Lung (tissue), 12 donors: ENCODE data around the gene BNIP3. TPM values are rescaled to one million over a fixed set of nuclear protein-coding genes. Genes with fewer than 3 reads are reported as not detected.

Source experiments
- ATAC-seq: fragments of 200-7000 bp; cut with Tn5 transposase; one replicate; pipeline ENCODE4 v1.9.1; 2020; ENCODE audit warnings: moderate number of reproducible peaks; ENCODE audit not compliant: insufficient read depth, low FRiP score
- DNase-seq, 3 donors: peaks; one replicate each; pipeline ENCODE4 v3.0.0-alpha.2; 2013 to 2017
- H3K27ac ChIP-seq, 2 donors: one replicate each; pipeline ENCODE4 v1.5.1; 2013; ENCODE audit warnings: mild to moderate bottlenecking in 2 of 2, moderate library complexity in 2 of 2, control low read depth in 1 of 2, inconsistent platforms in 1 of 2, low read depth in 1 of 2, low read length in 1 of 2
- H3K27me3 ChIP-seq, 3 donors: one replicate each; pipeline ENCODE4 v1.5.1; 2013; ENCODE audit warnings: low read length in 2 of 3; ENCODE audit not compliant: control insufficient read depth in 3 of 3, insufficient read depth in 3 of 3
- H3K36me3 ChIP-seq, 4 donors: one replicate each; pipeline ENCODE4 v1.5.1; 2013; ENCODE audit warnings: low read length in 4 of 4, mild to moderate bottlenecking in 1 of 4, moderate library complexity in 1 of 4; ENCODE audit not compliant: control insufficient read depth in 4 of 4, insufficient read depth in 4 of 4
- H3K4me1 ChIP-seq, 5 donors: one replicate each; pipeline ENCODE4 v1.5.1; 2013; ENCODE audit warnings: low read length in 5 of 5, mild to moderate bottlenecking in 2 of 5, moderate library complexity in 1 of 5; ENCODE audit not compliant: control insufficient read depth in 5 of 5, insufficient read depth in 5 of 5
- H3K4me3 ChIP-seq: one replicate; pipeline ENCODE4 v1.5.1; 2013; ENCODE audit warnings: mild to moderate bottlenecking, control low read depth, moderate library complexity
- H3K9ac ChIP-seq, 2 donors: one replicate each; pipeline ENCODE4 v1.5.1; 2013; ENCODE audit warnings: low read length in 2 of 2, control low read depth in 1 of 2; ENCODE audit not compliant: insufficient read depth in 1 of 2
- H3K9me3 ChIP-seq, 4 donors: one replicate each; pipeline ENCODE4 v1.5.1; 2013; ENCODE audit warnings: low read length in 3 of 4, mild to moderate bottlenecking in 1 of 4, moderate library complexity in 1 of 4; ENCODE audit not compliant: control insufficient read depth in 4 of 4, insufficient read depth in 3 of 4
- WGBS, 2 donors: extraction: QIAGEN DNeasy Blood & Tissue Kit; methylation state at CpG; one replicate each; pipeline ENCODE4 v1.1.7; 2013; 5-methylcytosine and 5-hydroxymethylcytosine counted together
- polyA plus RNA-seq, 2 donors: library from polyadenylated mRNA; stranded (reverse); fragments of 200-250 nt; gene quantifications; one replicate each; pipeline ENCODE4 v1.2.1, GENCODE V29; 2013
- total RNA-seq, 2 donors: library from RNA; depleted of rRNA in 1 of 2; stranded (reverse); fragments of >200 nt in 1 of 2; gene quantifications; one replicate each; pipeline ENCODE4 v1.2.1, GENCODE V29; 2014 to 2021
- TF ChIP-seq, protein P1 (sequence below): IDR thresholded peaks from 2 replicates; pipeline ENCODE4 v1.5.1; 2012; ENCODE audit warnings: mild to moderate bottlenecking; ENCODE audit errors: control extremely low read depth, extremely low read depth
- donor health status: control.
- donor health status: control.
- donor health status: Bipolar disorder and iron deficiency.
- donor health status: healthy.
- donor health status: DM: yes; HTN: yes; CAD: no.

Gene BNIP3
- total and polyA plus RNA-seq, 4 donors, result 20.4 to 38.4 (median 30.8) TPM

DNA sequence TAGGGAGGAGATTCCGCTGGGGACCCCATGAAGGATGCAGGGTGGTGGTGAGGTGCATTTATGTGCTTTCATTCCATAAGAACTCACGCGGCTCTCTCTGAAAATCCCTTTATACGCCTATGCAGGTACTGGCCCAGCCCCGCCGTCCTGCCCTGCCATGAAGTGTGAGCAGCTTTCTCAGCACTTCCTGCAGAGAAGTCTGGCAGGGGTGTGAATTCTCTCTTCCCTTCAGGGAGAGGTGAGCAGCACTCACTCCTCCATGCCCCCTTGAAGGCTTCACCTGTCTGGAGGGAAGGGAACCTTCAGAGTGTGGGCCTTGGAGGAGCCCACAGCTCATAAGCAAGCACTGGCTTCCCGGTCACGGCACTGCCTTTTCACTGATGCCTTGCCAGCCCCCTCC, 47.0 kb downstream of the BNIP3 start:
- peaks cover 0 to 25% (median 19%) of the 10 kb centered on the region in 4 donors for H3K36me3 ChIP-seq
- TF ChIP-seq, protein P1, sequence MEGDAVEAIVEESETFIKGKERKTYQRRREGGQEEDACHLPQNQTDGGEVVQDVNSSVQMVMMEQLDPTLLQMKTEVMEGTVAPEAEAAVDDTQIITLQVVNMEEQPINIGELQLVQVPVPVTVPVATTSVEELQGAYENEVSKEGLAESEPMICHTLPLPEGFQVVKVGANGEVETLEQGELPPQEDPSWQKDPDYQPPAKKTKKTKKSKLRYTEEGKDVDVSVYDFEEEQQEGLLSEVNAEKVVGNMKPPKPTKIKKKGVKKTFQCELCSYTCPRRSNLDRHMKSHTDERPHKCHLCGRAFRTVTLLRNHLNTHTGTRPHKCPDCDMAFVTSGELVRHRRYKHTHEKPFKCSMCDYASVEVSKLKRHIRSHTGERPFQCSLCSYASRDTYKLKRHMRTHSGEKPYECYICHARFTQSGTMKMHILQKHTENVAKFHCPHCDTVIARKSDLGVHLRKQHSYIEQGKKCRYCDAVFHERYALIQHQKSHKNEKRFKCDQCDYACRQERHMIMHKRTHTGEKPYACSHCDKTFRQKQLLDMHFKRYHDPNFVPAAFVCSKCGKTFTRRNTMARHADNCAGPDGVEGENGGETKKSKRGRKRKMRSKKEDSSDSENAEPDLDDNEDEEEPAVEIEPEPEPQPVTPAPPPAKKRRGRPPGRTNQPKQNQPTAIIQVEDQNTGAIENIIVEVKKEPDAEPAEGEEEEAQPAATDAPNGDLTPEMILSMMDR, result no peak
- no peaks in the 10 kb centered on the region for H3K27me3 ChIP-seq
- WGBS, 2 donors, result 81 to 85% methylated on average over 8 of the region's 8 CpGs
- DNase-seq, result no peak
- H3K27ac ChIP-seq, result peak overlapping the region in 1 of 2 donors; percentile 42
- peaks cover 0 to 22% (median 9%) of the 10 kb centered on the region in 5 donors for H3K4me1 ChIP-seq
- no peak overlapping the region for H3K9ac ChIP-seq
- no peak overlapping the region for H3K4me3 ChIP-seq
- H3K9me3 ChIP-seq, result no peaks in the 10 kb centered on the region
- no peak for ATAC-seq

DNA sequence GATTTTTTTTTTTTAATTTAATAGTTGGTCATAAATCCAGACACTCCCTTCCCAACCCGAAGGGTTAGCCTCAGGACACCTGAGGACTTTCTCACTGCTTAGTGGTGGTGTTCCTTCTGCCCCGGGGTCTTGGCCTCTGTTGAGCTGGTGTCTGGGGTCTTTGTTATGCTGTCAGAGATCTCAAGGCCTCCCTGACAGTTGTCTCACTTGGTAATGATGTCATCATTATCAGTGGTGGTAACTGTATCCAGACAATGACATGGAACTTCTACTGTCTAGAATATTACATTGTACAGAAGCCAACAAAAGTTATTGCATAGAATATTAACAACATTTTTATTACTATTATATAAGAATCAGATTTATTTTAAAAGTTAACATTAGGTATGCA, 48.0 kb downstream of the BNIP3 start:
- ATAC-seq, result no peak
- no peak overlapping the region for H3K27ac ChIP-seq
- no peak overlapping the region for H3K4me3 ChIP-seq
- peaks cover 0 to 22% (median 18%) of the 10 kb centered on the region in 4 donors for H3K36me3 ChIP-seq
- H3K4me1 ChIP-seq, result peaks cover 0 to 27% (median 11%) of the 10 kb centered on the region in 5 donors
- H3K27me3 ChIP-seq, result no peaks in the 10 kb centered on the region
- H3K9ac ChIP-seq, result no peak overlapping the region
- DNase-seq, result no peak
- H3K9me3 ChIP-seq, result no peaks in the 10 kb centered on the region
- 95 to 96% methylated on average over 2 of the region's 2 CpGs for WGBS, 2 donors
- TF ChIP-seq, protein P1, result no peak

DNA sequence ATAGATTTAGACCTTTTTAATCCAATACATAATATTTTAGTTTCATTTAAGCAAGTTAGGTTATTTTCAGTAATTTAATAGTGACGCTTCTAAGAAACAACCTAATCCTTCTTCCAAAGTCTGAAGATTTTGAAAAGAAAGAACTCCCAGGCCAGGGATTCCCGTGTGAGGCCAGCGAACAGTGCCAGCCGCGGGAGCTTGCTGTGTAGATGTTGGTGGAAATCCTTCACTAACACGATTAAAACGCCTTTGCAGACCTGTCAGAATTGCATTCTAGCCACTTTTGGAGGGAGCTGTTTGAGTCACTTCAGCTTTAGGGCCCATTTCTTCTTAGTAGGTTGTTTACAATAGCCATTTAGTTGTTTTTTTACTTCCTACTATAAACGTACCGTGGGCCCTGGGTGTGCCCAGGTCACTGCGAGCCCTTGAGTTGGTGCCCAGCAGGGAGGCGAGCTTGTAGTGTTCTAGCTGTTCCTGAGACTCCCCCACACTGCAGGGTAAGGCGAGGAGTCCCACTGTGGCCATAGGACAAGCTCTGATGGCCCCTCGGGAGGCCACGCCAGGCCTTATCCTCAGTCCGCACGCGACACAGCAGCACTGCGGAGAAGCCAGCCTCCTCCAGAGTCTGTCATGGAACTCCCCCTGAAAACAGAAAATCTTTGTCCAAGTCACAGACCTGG, 48.6 kb downstream of the BNIP3 start:
- ATAC-seq, result no peak
- Histone ChIP-seq H3K9ac (no peak overlapping the region), H3K9me3 (no peaks in the 10 kb centered on the region), H3K36me3 (peaks cover 0 to 18% (median 14%) of the 10 kb centered on the region in 4 donors), H3K4me1 (peaks cover 0 to 28% (median 16%) of the 10 kb centered on the region in 5 donors), H3K27ac (no peak overlapping the region), H3K27me3 (no peaks in the 10 kb centered on the region), H3K4me3 (no peak overlapping the region)
- TF ChIP-seq, protein P1, result no peak
- 88 to 92% methylated on average over 18 of the region's 18 CpGs for WGBS, 2 donors
- DNase-seq, result no peak
